B cell (primary cell): ENCODE results near the gene OR51I2. TPM values are rescaled to one million over a fixed set of nuclear protein-coding genes. Genes with fewer than 3 reads are reported as not detected.

Source experiments
- ATAC-seq: fragments of 200-7000 bp; cut with Tn5 transposase; one replicate; pipeline ENCODE4 v1.10.0; 2021; ENCODE audit warnings: low read depth, mild to moderate bottlenecking, moderate number of reproducible peaks, moderate library complexity
- CTCF ChIA-PET: fragments of 350-600 bp; sonication (Branson Sonifier 250); formaldehyde crosslinking; loops from one replicate; lab custom pipeline; 2021; ENCODE audit warnings: antibody characterized with exemption, inconsistent platforms; lab: Charles Lee
- POLR2A ChIA-PET: fragments of 350-600 bp; sonication (Branson Sonifier 250); formaldehyde crosslinking; loops from one replicate; lab custom pipeline; 2021; ENCODE audit warnings: antibody characterized with exemption; lab: Charles Lee
- DNase-seq: peaks from one replicate; pipeline ENCODE4 v3.0.0; 2013
- H2AFZ ChIP-seq: 2 replicates; pipeline ENCODE4 v1.6.1; 2012; ENCODE audit warnings: mild to moderate bottlenecking, low read depth, low read length; ENCODE audit not compliant: insufficient read depth, poor library complexity, severe bottlenecking
- H3K27ac ChIP-seq, 2 donors: 1 replicate in 1 of 2; 2 replicates in 1 of 2; pipeline ENCODE4 v1.5.1; 2012 to 2013; ENCODE audit warnings: low read length in 2 of 2, mild to moderate bottlenecking in 2 of 2, moderate library complexity in 1 of 2
- H3K27me3 ChIP-seq, 4 experiments: fragments of 200-600 bp in 1 of 4; sonication (generic) in 1 of 4; replicated peaks in 1 of 4; 1 replicate in 2 of 4; 2 replicates in 2 of 4; pipeline versions ENCODE4 v1.6.1 to v1.7.0; 2013 to 2016; ENCODE audit warnings: low read length in 3 of 4, mild to moderate bottlenecking in 2 of 4, mixed read lengths in 1 of 4, moderate library complexity in 1 of 4; ENCODE audit not compliant: insufficient read depth in 4 of 4, control insufficient read depth in 3 of 4; ENCODE audit errors: control extremely low read depth in 1 of 4
- H3K36me3 ChIP-seq, 2 experiments: replicated peaks in 1 of 2; 1 replicate in 1 of 2; 2 replicates in 1 of 2; pipeline versions ENCODE4 v1.6.1 to v1.7.1; 2013; ENCODE audit warnings: low read length in 1 of 2; ENCODE audit not compliant: insufficient read depth in 2 of 2, control insufficient read depth in 1 of 2; ENCODE audit errors: control extremely low read depth in 1 of 2, extremely low read depth in 1 of 2
- H3K4me1 ChIP-seq, 2 donors: fragments of 200-600 bp in 1 of 2; sonication (generic) in 1 of 2; 1 replicate in 1 of 2; 2 replicates in 1 of 2; pipeline versions ENCODE4 v1.5.1 to v1.6.1; 2013 to 2017; ENCODE audit warnings: low read length in 2 of 2; ENCODE audit not compliant: control insufficient read depth in 2 of 2, insufficient read depth in 2 of 2
- H3K4me2 ChIP-seq: replicated peaks from 2 replicates; pipeline ENCODE3; 2012; ENCODE audit warnings: mild to moderate bottlenecking, low read depth, low read length; ENCODE audit not compliant: poor library complexity, severe bottlenecking
- H3K4me3 ChIP-seq, 5 experiments: fragments of 200-600 bp in 1 of 5; sonication (generic) in 1 of 5; 1 replicate in 3 of 5; 2 replicates in 2 of 5; pipeline versions ENCODE4 v1.5.1 to v1.7.0; 2011 to 2016; ENCODE audit warnings: low read length in 4 of 5, mild to moderate bottlenecking in 4 of 5, low read depth in 2 of 5, control low read depth in 1 of 5, moderate library complexity in 1 of 5; ENCODE audit not compliant: insufficient read depth in 1 of 5; ENCODE audit errors: control extremely low read depth in 1 of 5, extremely low read depth in 1 of 5
- H3K79me2 ChIP-seq: fragments of 200-600 bp; sonication (generic); one replicate; pipeline ENCODE4 v1.6.0; 2016; ENCODE audit warnings: low read length; ENCODE audit not compliant: control insufficient read depth, insufficient read depth
- H3K9ac ChIP-seq: fragments of 200-600 bp; sonication (generic); 2 replicates; pipeline ENCODE4 v1.6.1; 2017; ENCODE audit warnings: mild to moderate bottlenecking, low read length, moderate library complexity
- H3K9me3 ChIP-seq, 3 donors: one replicate each; pipeline versions ENCODE4 v1.6.1 to v1.7.1; 2013; ENCODE audit warnings: low read length in 2 of 3; ENCODE audit not compliant: control insufficient read depth in 2 of 3, insufficient read depth in 1 of 3; ENCODE audit errors: control extremely low read depth in 1 of 3
- H4K20me1 ChIP-seq: 2 replicates; pipeline ENCODE4 v1.6.0; 2012; ENCODE audit warnings: mild to moderate bottlenecking, low read length; ENCODE audit not compliant: insufficient read depth, control insufficient read depth, poor library complexity, severe bottlenecking
- H3K27ac Mint-ChIP-seq: one replicate; pipeline ENCODE4 v1.8.0; 2021; ENCODE audit warnings: mixed read lengths
- H3K27me3 Mint-ChIP-seq: one replicate; pipeline ENCODE4 v1.8.0; 2021; ENCODE audit warnings: mixed read lengths
- H3K4me1 Mint-ChIP-seq: one replicate; pipeline ENCODE4 v1.8.0; 2021; ENCODE audit warnings: mixed read lengths
- H3K4me3 Mint-ChIP-seq: one replicate; pipeline ENCODE4 v1.8.0; 2021; ENCODE audit warnings: mixed read lengths
- H3K9me3 Mint-ChIP-seq: one replicate; pipeline ENCODE4 v1.8.0; 2022; ENCODE audit warnings: mixed read lengths; ENCODE audit not compliant: insufficient read depth
- CTCF ChIP-seq: fragments of 200-600 bp; IDR thresholded peaks from one replicate; pipeline ENCODE4 v1.8.0; 2022; ENCODE audit warnings: antibody characterized with exemption, mild to moderate bottlenecking
- EZH2 ChIP-seq: IDR thresholded peaks from 2 replicates; pipeline ENCODE4 v1.6.1; 2012; ENCODE audit warnings: borderline replicate concordance, low read depth, mild to moderate bottlenecking, moderate library complexity, low read length; ENCODE audit not compliant: insufficient read depth, poor library complexity, severe bottlenecking
- WGBS: methylation state at CpG from one replicate; pipeline ENCODE4 v1.1.5; 2013; ENCODE audit warnings: missing lambda C conversion rate; ENCODE audit not compliant: insufficient coverage; 5-methylcytosine and 5-hydroxymethylcytosine counted together
- intact Hi-C: fragments of 100-400 bp; cut with micrococcal nuclease; formaldehyde crosslinking; loops from one replicate; pipeline ENCODE4 v1.10.0; 2022
- polyA plus RNA-seq: library from polyadenylated mRNA; depleted of rRNA; stranded (reverse); fragments of >200 nt; gene quantifications from 2 replicates; pipeline ENCODE4 v1.2.3, GENCODE V29; 2012
- total RNA-seq, 2 donors: library from RNA; stranded (reverse); fragments of 120-200 nt in 1 of 2; gene quantifications; 1 replicate in 1 of 2; 2 replicates in 1 of 2; pipeline versions ENCODE4 v1.2.3 to v1.2.4, GENCODE V29; 2013 to 2022

The OR51I2 gene
- total and polyA plus RNA-seq, 2 donors (not counting 1 experiment from before 2014, with no cell fraction given), result not detected

- Mint-ChIP-seq H3K27ac (no peak overlapping the region), H3K4me1 (no peaks in the 10 kb centered on the region), H3K4me3 (no peak overlapping the region), H3K9me3 (no peaks in the 10 kb centered on the region), H3K27me3 (peaks cover under 1% of the 10 kb centered on the region)
- Histone ChIP-seq H3K4me1 (no peaks in the 10 kb centered on the region), H2AFZ (no peak overlapping the region), H3K27ac (no peak overlapping the region), H3K36me3 (no peaks in the 10 kb centered on the region), H3K79me2 (no peaks in the 10 kb centered on the region), H3K9ac (no peak overlapping the region), H4K20me1 (no peaks in the 10 kb centered on the region), H3K4me2 (no peak overlapping the region), H3K4me3 (no peak overlapping the region), H3K9me3 (no peaks in the 10 kb centered on the region), H3K27me3 (no peaks in the 10 kb centered on the region)
- intact Hi-C loops, result no loop called here
- ATAC-seq (no peak), DNase-seq (no peak)
- TF ChIP-seq CTCF, result no peak
- POLR2A ChIA-PET, result no interaction called here
- CTCF ChIA-PET, result no interaction called here
- WGBS, result 0% methylated on average over 1 of the region's 3 CpGs
Measured at GRCh38 chr11:5486003-5486402, 36.9 kb downstream of the OR51I2 start.

- Mint-ChIP-seq H3K4me3 (no peak overlapping the region), H3K27ac (no peak overlapping the region), H3K4me1 (no peaks in the 10 kb centered on the region), H3K27me3 (peaks cover 4% of the 10 kb centered on the region), H3K9me3 (no peaks in the 10 kb centered on the region)
- no peak overlapping the region for H2AFZ ChIP-seq
- ATAC-seq, result no peak
- H3K9ac ChIP-seq, result no peak overlapping the region
- no peaks in the 10 kb centered on the region for H3K36me3 ChIP-seq
- H3K4me2 ChIP-seq, result no peak overlapping the region
- no peak overlapping the region for H3K4me3 ChIP-seq
- H3K27ac ChIP-seq, result no peak overlapping the region
- ChIA-PET POLR2A (no interaction called here), CTCF (no interaction called here)
- TF ChIP-seq CTCF (no peak), EZH2 (no peak)
- intact Hi-C loops, result no loop called here
- no peaks in the 10 kb centered on the region for H3K79me2 ChIP-seq
- H3K9me3 ChIP-seq, result no peaks in the 10 kb centered on the region
- WGBS, result 100% methylated on average over 1 of the region's 3 CpGs
- no peaks in the 10 kb centered on the region for H3K27me3 ChIP-seq
- H3K4me1 ChIP-seq, result no peaks in the 10 kb centered on the region
- DNase-seq, result no peak
- no peaks in the 10 kb centered on the region for H4K20me1 ChIP-seq
Measured at GRCh38 chr11:5486421-5486820, 37.3 kb downstream of the OR51I2 start.
